LNCaP clone FGC (cell line): ENCODE data around the gene AICDA.

Experiments
- DNase-seq: peaks from one replicate; pipeline ENCODE4 v3.0.0-alpha.2; 2011; ENCODE audit warnings: low read depth
- H3K4me3 ChIP-seq: 2 replicates; pipeline ENCODE4 v1.5.1; 2011; ENCODE audit warnings: mild to moderate bottlenecking, low read depth, low read length, control low read depth
- TF ChIP-seq, protein P1 (sequence below): IDR thresholded peaks from 2 replicates; pipeline ENCODE4 v1.5.1; 2012; ENCODE audit warnings: mild to moderate bottlenecking; ENCODE audit not compliant: control insufficient read depth, insufficient read depth; ENCODE audit errors: extremely low read depth

The AICDA gene

DNA sequence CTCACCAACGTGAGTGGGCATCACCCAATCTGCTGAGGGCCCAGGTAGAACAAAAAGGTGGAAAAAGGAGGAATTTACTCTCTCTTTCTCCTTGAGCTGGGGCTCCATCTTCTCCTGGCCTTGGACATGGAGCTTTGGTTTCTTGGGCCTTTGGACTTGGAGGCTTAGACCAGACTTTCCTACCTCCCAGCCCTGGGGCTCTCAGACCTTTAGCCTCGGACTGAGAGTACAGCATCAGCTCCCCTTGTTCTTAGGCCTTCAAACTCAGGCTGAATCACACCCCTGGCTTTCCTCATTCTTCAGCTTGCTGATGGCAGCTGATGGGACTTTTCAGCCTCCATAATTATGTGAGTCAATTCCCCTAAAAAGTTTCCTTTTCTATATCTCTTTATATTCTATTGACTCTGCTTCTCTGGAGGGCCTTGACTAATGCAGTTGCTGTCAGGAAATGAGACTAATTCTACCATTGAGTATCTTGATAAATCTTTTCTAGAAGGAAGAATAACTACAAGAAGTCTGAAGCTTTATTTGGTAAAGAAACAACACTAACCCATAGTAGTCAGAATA is 56.0 kb downstream of the AICDA start:
- DNase-seq: no peak
- no peak overlapping the region for H3K4me3 ChIP-seq
- TF ChIP-seq, protein P1, sequence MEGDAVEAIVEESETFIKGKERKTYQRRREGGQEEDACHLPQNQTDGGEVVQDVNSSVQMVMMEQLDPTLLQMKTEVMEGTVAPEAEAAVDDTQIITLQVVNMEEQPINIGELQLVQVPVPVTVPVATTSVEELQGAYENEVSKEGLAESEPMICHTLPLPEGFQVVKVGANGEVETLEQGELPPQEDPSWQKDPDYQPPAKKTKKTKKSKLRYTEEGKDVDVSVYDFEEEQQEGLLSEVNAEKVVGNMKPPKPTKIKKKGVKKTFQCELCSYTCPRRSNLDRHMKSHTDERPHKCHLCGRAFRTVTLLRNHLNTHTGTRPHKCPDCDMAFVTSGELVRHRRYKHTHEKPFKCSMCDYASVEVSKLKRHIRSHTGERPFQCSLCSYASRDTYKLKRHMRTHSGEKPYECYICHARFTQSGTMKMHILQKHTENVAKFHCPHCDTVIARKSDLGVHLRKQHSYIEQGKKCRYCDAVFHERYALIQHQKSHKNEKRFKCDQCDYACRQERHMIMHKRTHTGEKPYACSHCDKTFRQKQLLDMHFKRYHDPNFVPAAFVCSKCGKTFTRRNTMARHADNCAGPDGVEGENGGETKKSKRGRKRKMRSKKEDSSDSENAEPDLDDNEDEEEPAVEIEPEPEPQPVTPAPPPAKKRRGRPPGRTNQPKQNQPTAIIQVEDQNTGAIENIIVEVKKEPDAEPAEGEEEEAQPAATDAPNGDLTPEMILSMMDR: no peak

DNA sequence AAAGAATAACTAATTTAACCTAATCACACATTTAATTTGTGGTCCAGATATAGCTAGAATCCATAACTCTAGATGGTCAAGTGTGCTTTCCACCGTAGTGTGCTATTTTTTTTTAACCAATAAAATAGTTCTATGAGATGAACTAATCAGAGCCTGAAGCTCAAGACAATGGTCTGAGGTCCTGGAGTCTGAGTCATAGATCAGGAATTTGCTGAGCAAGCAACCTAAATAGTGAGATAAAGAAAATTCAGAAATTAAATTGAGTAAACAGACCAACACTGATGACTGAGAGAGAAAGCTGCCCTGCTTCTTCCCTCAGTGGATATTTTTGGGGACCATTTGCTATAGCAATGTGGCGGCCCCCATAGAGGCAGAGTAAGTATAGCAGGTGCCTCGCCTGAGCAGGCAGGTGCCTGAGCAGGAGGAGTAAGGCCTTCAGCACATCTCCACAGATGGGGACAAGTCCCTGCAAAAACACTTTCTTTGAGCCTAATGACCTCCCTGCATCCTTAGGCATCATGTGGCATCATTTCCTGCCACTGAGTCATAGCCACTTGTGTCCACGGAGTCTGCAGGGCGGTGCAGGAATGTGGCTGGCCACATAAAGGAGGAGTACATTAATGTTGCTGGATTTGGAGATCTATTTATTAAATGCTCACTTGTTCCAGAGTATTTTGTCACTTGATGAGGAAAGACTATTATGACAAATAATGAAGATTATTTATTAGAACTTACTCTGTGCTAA is 58.0 kb downstream of the AICDA start:
- TF ChIP-seq, protein P1: no peak
- DNase-seq: no peak
- H3K4me3 ChIP-seq: no peak overlapping the region

GRCh38 chr12:8553088-8553627 is 59.5 kb downstream of the AICDA start:
- H3K4me3 ChIP-seq: no peak overlapping the region
- TF ChIP-seq, protein P1: no peak
- DNase-seq: no peak
